Liver (tissue), 9 donors: ENCODE results near the gene CACNA1S. TPM values are rescaled to one million over a fixed set of nuclear protein-coding genes. Genes with fewer than 3 reads are reported as not detected.

Source experiments
- DNase-seq: peaks from one replicate; pipeline ENCODE4 v3.0.0-alpha.2; 2017; ENCODE audit warnings: low spot score
- H3K27ac ChIP-seq, 2 donors: one replicate each; pipeline ENCODE4 v1.7.0; 2013; ENCODE audit warnings: inconsistent platforms in 2 of 2, low read length in 2 of 2, control low read depth in 1 of 2, low read depth in 1 of 2, mild to moderate bottlenecking in 1 of 2
- H3K27me3 ChIP-seq, 4 donors: one replicate each; pipeline versions ENCODE4 v1.6.1 to v1.7.0; 2013; ENCODE audit warnings: low read length in 3 of 4, inconsistent platforms in 1 of 4, mild to moderate bottlenecking in 1 of 4, moderate library complexity in 1 of 4; ENCODE audit not compliant: control insufficient read depth in 4 of 4, insufficient read depth in 4 of 4
- H3K36me3 ChIP-seq, 4 donors: one replicate each; pipeline versions ENCODE4 v1.6.1 to v1.7.0; 2013; ENCODE audit warnings: low read length in 3 of 4, mild to moderate bottlenecking in 3 of 4, low read depth in 1 of 4, moderate library complexity in 1 of 4; ENCODE audit not compliant: control insufficient read depth in 4 of 4, insufficient read depth in 3 of 4
- H3K4me1 ChIP-seq, 4 donors: one replicate each; pipeline versions ENCODE4 v1.6.1 to v1.7.0; 2013; ENCODE audit warnings: low read length in 3 of 4, mild to moderate bottlenecking in 3 of 4, moderate library complexity in 1 of 4; ENCODE audit not compliant: control insufficient read depth in 4 of 4, insufficient read depth in 4 of 4
- H3K4me3 ChIP-seq, 3 donors: one replicate each; pipeline versions ENCODE4 v1.6.1 to v1.7.0; 2013; ENCODE audit warnings: low read length in 3 of 3, control low read depth in 1 of 3, low read depth in 1 of 3, mild to moderate bottlenecking in 1 of 3
- H3K9ac ChIP-seq, 2 donors: one replicate each; pipeline ENCODE4 v1.7.0; 2013; ENCODE audit warnings: low read length in 2 of 2, mild to moderate bottlenecking in 2 of 2, moderate library complexity in 2 of 2, control low read depth in 1 of 2, low read depth in 1 of 2
- H3K9me3 ChIP-seq, 4 donors: one replicate each; pipeline versions ENCODE4 v1.6.1 to v1.7.0; 2013; ENCODE audit warnings: low read length in 3 of 4; ENCODE audit not compliant: control insufficient read depth in 4 of 4
- ATF3 ChIP-seq: IDR thresholded peaks from 2 replicates; pipeline ENCODE4 v1.6.1; 2016; ENCODE audit warnings: antibody characterized with exemption
- CTCF ChIP-seq: fragments of 150-350 bp; IDR thresholded peaks from 2 replicates; pipeline ENCODE4 v1.5.1; 2017; ENCODE audit warnings: improper control_type of control experiment, low read depth, low read length; ENCODE audit not compliant: missing input control
- EGR1 ChIP-seq, 2 donors: IDR thresholded peaks; 2 replicates each; pipeline ENCODE4 v1.6.1; 2016 to 2018; ENCODE audit warnings: antibody characterized with exemption in 2 of 2, low read depth in 2 of 2
- FOXA1 ChIP-seq: IDR thresholded peaks from 2 replicates; pipeline ENCODE4 v1.6.1; 2016; ENCODE audit warnings: antibody characterized with exemption
- FOXA2 ChIP-seq: IDR thresholded peaks from 2 replicates; pipeline ENCODE4 v1.6.1; 2016; ENCODE audit warnings: antibody characterized with exemption
- GABPA ChIP-seq, 2 donors: IDR thresholded peaks in 1 of 2; conservative IDR thresholded peaks in 1 of 2; 2 replicates each; pipeline ENCODE4 v1.6.1; 2016; ENCODE audit warnings: antibody characterized with exemption in 2 of 2, mild to moderate bottlenecking in 1 of 2, moderate library complexity in 1 of 2
- HNF4A ChIP-seq, 2 donors: conservative IDR thresholded peaks; 2 replicates each; pipeline ENCODE4 v1.6.1; 2016; ENCODE audit warnings: antibody characterized with exemption in 2 of 2, mild to moderate bottlenecking in 2 of 2
- HNF4G ChIP-seq: IDR thresholded peaks from 2 replicates; pipeline ENCODE4 v1.6.1; 2016; ENCODE audit warnings: antibody characterized with exemption
- JUND ChIP-seq, 2 donors: IDR thresholded peaks; 2 replicates each; pipeline ENCODE4 v1.6.1; 2016; ENCODE audit warnings: antibody characterized with exemption in 2 of 2
- MAX ChIP-seq: IDR thresholded peaks from 2 replicates; pipeline ENCODE4 v1.6.1; 2016; ENCODE audit warnings: antibody characterized with exemption
- NR2F2 ChIP-seq: IDR thresholded peaks from 2 replicates; pipeline ENCODE4 v1.6.1; 2016; ENCODE audit warnings: antibody characterized with exemption
- RAD21 ChIP-seq, 2 donors: IDR thresholded peaks; 2 replicates each; pipeline ENCODE4 v1.6.1; 2016; ENCODE audit warnings: antibody characterized with exemption in 2 of 2, mild to moderate bottlenecking in 2 of 2
- REST ChIP-seq: IDR thresholded peaks from 2 replicates; pipeline ENCODE4 v1.6.1; 2016; ENCODE audit warnings: antibody characterized with exemption, mild to moderate bottlenecking
- RXRA ChIP-seq, 2 donors: IDR thresholded peaks; 2 replicates each; pipeline ENCODE4 v1.6.1; 2017 to 2018; ENCODE audit warnings: antibody characterized with exemption in 2 of 2, mild to moderate bottlenecking in 1 of 2
- SP1 ChIP-seq: IDR thresholded peaks from 2 replicates; pipeline ENCODE4 v1.6.1; 2018; ENCODE audit warnings: antibody characterized with exemption, mild to moderate bottlenecking
- TAF1 ChIP-seq: conservative IDR thresholded peaks from 2 replicates; pipeline ENCODE4 v1.6.1; 2016; ENCODE audit warnings: antibody characterized with exemption, mild to moderate bottlenecking
- YY1 ChIP-seq: IDR thresholded peaks from 2 replicates; pipeline ENCODE4 v1.6.1; 2016; ENCODE audit warnings: antibody characterized with exemption, mild to moderate bottlenecking
- ZBTB33 ChIP-seq: IDR thresholded peaks from 2 replicates; pipeline ENCODE4 v1.6.1; 2016; ENCODE audit warnings: antibody characterized with exemption
- WGBS: extraction: QIAGEN DNeasy Blood & Tissue Kit; methylation state at CpG from one replicate; pipeline ENCODE4 v1.1.7; 2013; 5-methylcytosine and 5-hydroxymethylcytosine counted together
- polyA plus RNA-seq, 2 donors: library from polyadenylated mRNA; stranded (reverse) in 1 of 2; unstranded in 1 of 2; fragments of 200-250 nt in 1 of 2; fragments of >200 nt in 1 of 2; fragmentation: Nextera tagmentation in 1 of 2; extraction: Ambion mirVana in 1 of 2; gene quantifications; one replicate each; pipeline versions ENCODE4 v1.2.1 to v1.2.3, GENCODE V29; 2013 to 2015
- total RNA-seq, 2 donors: library from RNA; depleted of rRNA; stranded (reverse); fragments of >200 nt; gene quantifications; one replicate each; pipeline ENCODE4 v1.2.3, GENCODE V29; 2014
- donor health status: healthy.
- donor health status: healthy.
- donor health status: healthy.
- donor health status: healthy.
- donor health status: healthy.

The CACNA1S gene
- total and polyA plus RNA-seq, 4 donors = under 0.01 to 0.33 TPM; not detected in 2

GRCh38 chr1:201109651-201110050 is 2.6 kb downstream of the CACNA1S start:
- Histone ChIP-seq H3K4me1 (peaks cover 0 to 9% (median 4%) of the 10 kb centered on the region in 4 donors), H3K4me3 (no peak overlapping the region), H3K36me3 (no peaks in the 10 kb centered on the region), H3K9me3 (no peaks in the 10 kb centered on the region), H3K27me3 (peaks cover 0 to 5% (median 0%) of the 10 kb centered on the region in 4 donors), H3K27ac (no peak overlapping the region), H3K9ac (no peak overlapping the region)
- 98% methylated on average over 1 of the region's 1 CpG for WGBS
- TF ChIP-seq MAX (no peak), ATF3 (no peak), HNF4A (conservative IDR thresholded peaks at IDR 0.05) (no peak), EGR1 (IDR thresholded peaks at IDR 0.05; ENCODE audit: low read depth in 2 of 2) (no peak), JUND (IDR thresholded peaks at IDR 0.05) (no peak), ZBTB33 (no peak), HNF4G (no peak), RXRA (IDR thresholded peaks at IDR 0.05) (no peak), SP1 (no peak), FOXA2 (no peak), NR2F2 (no peak), GABPA (IDR thresholded peaks at IDR 0.05 in 1 of 2, conservative IDR thresholded peaks at IDR 0.05 in 1 of 2) (no peak), CTCF (no peak), YY1 (no peak), TAF1 (no peak)
- DNase-seq = no peak

- DNase-seq = no peak
- H3K27me3 ChIP-seq = peaks cover 0 to 5% (median 0%) of the 10 kb centered on the region in 4 donors
- WGBS = 95% methylated on average over 1 of the region's 1 CpG
- H3K9ac ChIP-seq = no peak overlapping the region
- H3K9me3 ChIP-seq = no peaks in the 10 kb centered on the region
- no peaks in the 10 kb centered on the region for H3K36me3 ChIP-seq
- no peak overlapping the region for H3K27ac ChIP-seq
- TF ChIP-seq HNF4G = no peak
- no peak for TF ChIP-seq ZBTB33
- no peak for TF ChIP-seq MAX
- no peak for TF ChIP-seq FOXA2
- no peak for TF ChIP-seq CTCF
- TF ChIP-seq GABPA (IDR thresholded peaks at IDR 0.05 in 1 of 2, conservative IDR thresholded peaks at IDR 0.05 in 1 of 2) = no peak
- TF ChIP-seq SP1 = no peak
- no peak for TF ChIP-seq RXRA (IDR thresholded peaks at IDR 0.05)
- TF ChIP-seq FOXA1 = no peak
- TF ChIP-seq REST = no peak
- no peak for TF ChIP-seq TAF1
- TF ChIP-seq ATF3 = no peak
- no peak for TF ChIP-seq JUND (IDR thresholded peaks at IDR 0.05)
- no peak for TF ChIP-seq RAD21 (IDR thresholded peaks at IDR 0.05)
- TF ChIP-seq YY1 = no peak
- TF ChIP-seq EGR1 (IDR thresholded peaks at IDR 0.05; ENCODE audit: low read depth in 2 of 2) = no peak
- H3K4me1 ChIP-seq = no peaks in the 10 kb centered on the region
- no peak overlapping the region for H3K4me3 ChIP-seq
Measured at GRCh38 chr1:201108614-201109013, 3.6 kb downstream of the CACNA1S start.
